HEK293T (cell line): ENCODE data around the gene PLXND1.

Source experiments
- ARNT ChIP-seq: fragments of 450-650 bp; IDR thresholded peaks from 2 replicates; pipeline ENCODE4 v1.6.1; 2017; ENCODE audit warnings: mild to moderate bottlenecking
- BHLHE40 ChIP-seq: fragments of 450-650 bp; IDR thresholded peaks from 2 replicates; pipeline ENCODE4 v1.6.1; 2016; ENCODE audit warnings: mild to moderate bottlenecking, moderate library complexity, borderline replicate concordance
- FOXA1 ChIP-seq: fragments of 450-650 bp; IDR thresholded peaks from 2 replicates; pipeline ENCODE4 v1.6.1; 2016; ENCODE audit warnings: mild to moderate bottlenecking
- FOXK2 ChIP-seq: fragments of 450-650 bp; IDR thresholded peaks from 2 replicates; pipeline ENCODE4 v1.6.1; 2016; ENCODE audit warnings: mild to moderate bottlenecking
- FOXM1 ChIP-seq: fragments of 450-650 bp; IDR thresholded peaks from 2 replicates; pipeline ENCODE4 v1.6.1; 2017; ENCODE audit warnings: mild to moderate bottlenecking, borderline replicate concordance
- HDGF ChIP-seq: fragments of 450-650 bp; IDR thresholded peaks from 2 replicates; pipeline ENCODE4 v1.6.1; 2017; ENCODE audit warnings: antibody characterized with exemption, borderline replicate concordance
- PKNOX1 ChIP-seq: fragments of 450-650 bp; IDR thresholded peaks from 2 replicates; pipeline ENCODE4 v1.6.1; 2016
- TARDBP ChIP-seq: fragments of 450-650 bp; IDR thresholded peaks from 2 replicates; pipeline ENCODE4 v1.6.1; 2016

GRCh38 chr3:129622933-129623332, 16.5 kb upstream of the PLXND1 start:
- TF ChIP-seq ARNT: no peak
- no peak for TF ChIP-seq HDGF
- no peak for TF ChIP-seq BHLHE40
- TF ChIP-seq TARDBP: no peak
- TF ChIP-seq PKNOX1: no peak
- no peak for TF ChIP-seq FOXM1
- no peak for TF ChIP-seq FOXK2
- no peak for TF ChIP-seq FOXA1
